UCSD-AML1 (cell line): Measurements from ENCODE around the gene HDAC4.

Experiments
- DNase-seq: peaks from one replicate; lab custom pipeline; 2025; ENCODE audit not compliant: unreplicated experiment; lab: John Stamatoyannopoulos, UW

Gene HDAC4

DNA sequence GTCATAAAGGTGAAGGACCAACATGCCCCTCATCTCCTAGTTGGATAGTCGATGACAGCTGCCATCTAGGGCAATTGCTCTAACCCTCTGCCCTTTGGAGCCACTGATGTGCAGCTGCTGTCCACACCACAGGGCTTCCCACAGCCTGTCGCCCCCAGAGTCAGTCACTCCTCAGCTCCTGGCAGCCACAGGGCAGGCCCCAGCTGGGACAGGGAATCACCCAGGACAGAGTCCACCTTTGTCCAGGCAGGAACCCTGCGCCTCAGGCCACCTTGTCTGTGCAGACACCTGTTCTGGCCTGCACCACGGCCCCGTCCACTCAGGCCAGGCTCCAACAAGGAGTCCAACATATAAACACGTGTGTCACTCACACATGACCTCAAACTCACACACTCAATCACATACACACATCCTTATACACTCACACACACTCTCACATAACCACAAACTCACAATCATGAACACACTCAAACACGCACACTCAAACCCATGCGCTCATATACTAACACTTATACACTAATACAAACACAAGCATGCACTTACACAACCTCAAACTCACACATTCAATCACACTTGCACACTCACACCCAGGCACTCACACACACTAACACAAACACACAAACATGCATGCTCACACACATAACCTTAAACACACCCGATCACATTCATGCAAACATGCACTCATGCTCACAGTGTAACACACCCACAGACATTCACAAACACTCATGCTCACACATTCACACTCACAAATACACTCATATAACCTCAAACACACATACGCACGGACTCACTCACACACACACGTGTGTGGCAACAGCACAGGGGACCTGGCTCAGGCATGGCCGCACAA lies 29.7 kb downstream of the HDAC4 start:
- DNase-seq: no peak

DNA sequence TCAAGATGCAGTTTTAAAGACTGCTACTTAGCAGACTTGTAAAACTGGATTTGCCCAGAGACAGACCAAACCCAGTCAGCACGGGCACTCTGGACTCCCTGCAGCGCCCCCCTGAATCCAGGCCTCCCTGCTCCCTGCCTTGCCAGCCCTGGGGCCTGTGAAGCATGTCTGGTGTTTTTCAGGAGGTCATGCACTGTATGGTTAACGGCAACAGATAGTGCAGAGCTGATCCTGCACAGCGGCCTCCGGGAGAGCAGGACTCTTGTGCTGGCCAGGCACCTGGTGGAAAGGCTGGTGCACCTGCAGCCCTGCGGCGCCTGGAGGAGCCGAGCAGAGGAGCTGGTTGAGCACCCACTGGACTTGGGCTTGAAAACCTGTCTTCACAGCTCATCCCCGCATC lies 30.4 kb downstream of the HDAC4 start:
- no peak for DNase-seq

DNA sequence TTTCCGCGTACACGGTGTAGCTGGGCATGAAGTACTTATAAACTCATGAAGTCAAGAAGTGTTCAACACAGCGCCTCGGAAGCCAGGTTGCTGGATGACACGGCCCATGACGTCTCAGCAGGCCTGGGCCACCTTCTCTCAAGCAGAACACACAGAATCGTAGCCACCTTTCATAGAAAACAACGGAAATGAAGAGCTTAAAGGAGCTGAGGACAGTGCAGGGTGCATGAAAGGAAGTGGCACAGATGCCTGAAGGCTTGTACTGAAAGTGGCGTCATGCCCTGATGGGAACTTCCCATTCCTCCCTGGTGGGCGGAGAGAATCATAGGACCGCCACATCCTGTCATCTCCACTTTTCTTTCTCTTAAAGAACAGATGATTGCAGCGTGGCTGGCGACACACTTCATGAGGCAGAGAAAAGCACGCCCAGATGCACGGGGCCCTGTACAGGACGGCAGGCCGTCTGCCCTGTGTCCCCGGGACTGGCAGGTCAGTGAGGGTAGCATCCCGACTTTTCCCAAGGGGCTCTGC lies 31.1 kb downstream of the HDAC4 start:
- DNase-seq: no peak

DNA sequence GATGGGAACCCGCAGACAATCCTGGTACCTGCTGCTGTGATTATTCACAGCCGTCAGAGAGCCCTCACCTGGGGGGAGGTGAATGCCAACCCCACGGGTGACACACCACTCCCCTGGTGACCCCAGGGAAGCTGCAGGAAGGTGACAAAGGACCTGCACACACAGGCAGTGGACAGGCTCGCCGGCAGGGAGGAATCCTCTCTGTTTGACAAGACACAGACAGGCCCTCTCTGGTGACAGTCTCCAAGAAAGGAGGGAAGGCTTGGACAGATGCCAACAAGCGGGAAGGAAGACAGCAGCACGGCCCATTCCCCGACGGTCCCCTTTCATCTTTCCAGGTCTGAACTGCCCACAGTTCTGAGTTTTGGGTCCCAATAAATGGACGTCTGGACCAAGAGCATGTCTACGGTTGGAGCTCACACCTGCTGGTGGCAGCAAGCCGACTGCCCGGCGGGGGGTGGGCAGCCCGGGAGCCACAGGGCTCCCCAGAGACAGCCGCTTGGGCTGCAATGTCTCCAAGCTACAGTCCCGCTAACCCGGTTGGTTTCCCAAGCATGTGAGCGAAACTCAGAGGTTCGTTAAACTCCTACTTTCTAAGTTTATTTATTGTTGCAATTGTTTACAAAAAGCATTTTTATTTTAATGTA lies 31.8 kb downstream of the HDAC4 start:
- no peak for DNase-seq

DNA sequence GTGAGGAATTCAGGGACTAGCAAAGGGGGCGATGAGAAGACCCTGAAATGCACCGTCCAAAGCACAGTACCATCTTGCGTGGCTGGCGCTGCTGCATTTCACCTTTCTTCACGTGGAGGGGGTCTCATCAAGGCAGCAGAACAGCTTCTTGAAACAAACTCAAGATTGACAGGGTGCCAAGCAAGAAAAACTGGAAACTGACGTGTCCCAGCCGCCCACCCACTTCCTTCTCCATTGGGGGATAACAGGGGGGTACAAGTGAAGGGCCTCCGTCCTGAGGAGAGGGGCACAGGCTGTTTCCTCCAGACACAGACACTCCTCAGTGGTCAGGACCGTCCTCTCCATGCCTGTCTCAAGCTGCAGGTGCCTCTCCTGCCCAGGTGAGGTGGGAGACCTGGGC lies 32.5 kb downstream of the HDAC4 start:
- no peak for DNase-seq

DNA sequence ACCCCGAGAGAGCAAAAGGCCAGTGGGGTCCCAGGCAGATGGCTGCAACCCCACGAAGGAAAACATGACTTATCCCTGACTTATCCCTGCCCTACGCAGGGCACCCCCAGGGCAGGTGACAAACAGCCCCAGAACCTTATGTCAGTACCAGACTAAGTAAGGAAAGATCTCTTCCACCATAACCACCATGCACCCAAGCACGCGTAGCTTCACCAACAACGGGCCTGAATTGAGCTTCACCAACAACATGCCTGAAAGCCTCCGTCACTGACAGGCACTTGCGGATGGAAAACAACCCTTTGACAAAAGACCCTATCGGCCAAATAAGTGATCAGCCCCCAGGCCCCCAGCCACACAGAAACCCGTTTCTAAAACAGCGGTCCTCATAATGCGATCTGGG lies 34.1 kb downstream of the HDAC4 start:
- DNase-seq: no peak

DNA sequence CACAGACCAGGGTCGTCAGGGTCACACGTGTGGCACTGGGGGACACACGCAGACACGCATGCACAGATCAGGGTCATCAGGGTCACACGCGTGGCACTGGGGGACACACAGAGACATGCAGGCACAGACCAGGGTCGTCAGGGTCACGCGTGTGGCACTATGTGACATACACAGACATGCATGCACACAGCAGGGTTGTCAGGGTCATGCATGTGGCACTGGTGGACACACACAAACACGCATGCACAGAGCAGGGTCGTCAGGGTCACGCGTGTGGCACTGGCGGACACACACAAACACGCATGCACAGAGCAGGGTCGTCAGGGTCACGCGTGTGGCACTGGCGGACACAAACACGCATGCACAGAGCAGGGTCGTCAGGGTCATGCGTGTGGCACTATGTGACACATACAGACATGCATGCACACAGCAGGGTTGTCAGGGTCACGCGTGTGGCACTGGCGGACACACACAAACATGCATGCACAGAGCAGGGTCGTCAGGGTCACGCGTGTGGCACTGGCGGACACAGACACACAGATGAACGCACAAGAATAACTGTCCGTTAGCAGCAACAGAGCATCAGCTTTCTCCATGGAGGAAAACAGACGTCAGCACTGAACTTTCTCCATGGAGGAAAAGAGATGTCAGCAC lies 34.9 kb downstream of the HDAC4 start:
- DNase-seq: no peak

DNA sequence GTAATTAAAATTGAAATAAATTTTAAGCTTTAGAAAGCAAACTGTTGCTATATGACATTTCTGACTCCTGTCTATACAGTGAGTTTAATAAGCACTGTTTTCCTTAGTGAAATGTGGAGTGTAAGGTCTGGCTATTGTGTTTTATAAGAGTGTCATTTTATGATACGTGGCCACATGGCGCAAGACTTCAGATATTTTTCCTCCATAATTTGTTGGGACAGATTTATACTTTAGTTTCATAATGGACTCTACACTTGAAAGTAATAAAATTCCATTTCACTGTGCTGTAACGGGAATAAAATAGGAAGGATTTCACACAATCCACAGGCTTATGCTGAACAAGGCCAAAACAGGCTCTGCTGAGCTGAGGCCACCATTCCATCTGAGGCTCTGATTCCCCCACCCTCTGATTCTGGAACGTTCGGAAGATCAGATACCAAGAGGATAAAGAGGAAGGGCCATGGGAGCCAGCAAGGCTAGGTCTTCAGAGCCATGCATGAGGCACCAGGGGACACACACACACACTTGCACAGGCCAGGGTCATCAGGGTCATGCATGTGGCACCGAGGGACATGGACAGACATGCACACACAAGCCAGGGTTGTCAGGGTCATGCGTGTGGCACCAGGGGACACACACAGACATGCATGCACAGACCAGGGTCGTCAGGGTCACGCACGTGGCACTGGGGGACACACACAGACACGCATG lies 35.6 kb downstream of the HDAC4 start:
- no peak for DNase-seq

DNA sequence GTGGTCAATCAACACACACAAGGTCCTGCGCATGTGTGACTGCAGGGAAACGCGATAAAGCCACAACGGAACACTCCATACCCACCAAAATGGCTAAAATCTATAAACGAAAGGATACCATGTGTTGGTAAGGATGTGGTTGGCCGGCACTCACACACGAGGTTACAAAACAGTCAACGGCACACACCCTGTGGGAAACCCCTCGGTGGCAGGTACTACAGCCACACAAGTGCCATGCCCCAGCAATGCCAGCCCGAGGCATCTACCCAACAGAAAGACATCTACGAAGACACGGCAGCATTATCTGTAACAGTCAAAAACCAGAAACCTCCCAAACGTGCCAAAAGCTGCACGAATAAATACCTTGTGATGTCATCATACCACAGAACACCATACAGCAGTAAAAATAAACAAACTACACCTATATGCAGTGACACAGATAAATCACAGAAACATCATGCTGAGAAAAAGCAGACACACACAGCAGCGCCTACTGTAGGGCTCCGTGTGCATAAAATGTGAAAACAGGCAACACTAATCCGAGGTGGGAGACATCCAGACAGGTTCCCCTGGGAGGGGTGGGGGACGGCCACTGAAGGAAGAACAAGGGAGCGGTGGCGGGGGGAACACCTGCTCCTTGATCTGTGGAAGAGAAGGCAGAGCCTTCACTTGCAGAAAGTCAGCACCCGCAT lies 36.7 kb downstream of the HDAC4 start:
- no peak for DNase-seq

DNA sequence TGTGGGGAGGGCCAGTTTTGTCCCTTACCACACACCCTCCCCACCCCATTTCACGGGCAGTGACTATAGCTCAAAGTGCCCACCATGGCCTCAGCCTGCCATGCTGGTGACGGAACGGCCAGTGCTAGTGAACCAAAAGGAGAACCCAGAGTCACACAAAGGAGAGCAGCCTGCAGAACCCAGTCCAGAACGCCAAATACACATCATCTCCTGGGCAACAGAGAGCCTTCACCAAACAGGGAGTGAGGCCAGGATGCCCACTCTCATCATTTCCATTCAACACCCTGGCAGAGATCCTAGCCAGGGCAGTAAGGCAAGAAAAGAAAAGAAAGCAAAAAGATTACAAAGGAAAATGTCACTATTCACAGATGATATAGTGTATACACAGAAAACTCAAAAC lies 38.3 kb downstream of the HDAC4 start:
- DNase-seq: no peak

DNA sequence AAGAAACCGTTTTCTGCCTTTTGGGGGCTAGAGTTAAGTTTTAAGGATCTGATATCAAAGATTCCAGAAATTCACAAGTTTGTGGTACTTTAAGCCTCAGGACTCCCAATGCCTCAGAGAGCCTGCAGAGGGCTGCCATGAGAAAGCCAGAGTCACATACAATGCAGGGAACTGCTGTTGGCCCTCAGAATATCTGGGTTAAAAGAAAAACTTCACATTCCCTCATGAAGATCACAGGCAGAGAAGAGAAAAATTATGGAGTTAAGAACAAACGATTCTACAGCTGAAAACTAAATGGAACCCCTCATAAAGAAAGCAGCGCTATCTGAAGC lies 39.5 kb downstream of the HDAC4 start:
- DNase-seq: no peak

DNA sequence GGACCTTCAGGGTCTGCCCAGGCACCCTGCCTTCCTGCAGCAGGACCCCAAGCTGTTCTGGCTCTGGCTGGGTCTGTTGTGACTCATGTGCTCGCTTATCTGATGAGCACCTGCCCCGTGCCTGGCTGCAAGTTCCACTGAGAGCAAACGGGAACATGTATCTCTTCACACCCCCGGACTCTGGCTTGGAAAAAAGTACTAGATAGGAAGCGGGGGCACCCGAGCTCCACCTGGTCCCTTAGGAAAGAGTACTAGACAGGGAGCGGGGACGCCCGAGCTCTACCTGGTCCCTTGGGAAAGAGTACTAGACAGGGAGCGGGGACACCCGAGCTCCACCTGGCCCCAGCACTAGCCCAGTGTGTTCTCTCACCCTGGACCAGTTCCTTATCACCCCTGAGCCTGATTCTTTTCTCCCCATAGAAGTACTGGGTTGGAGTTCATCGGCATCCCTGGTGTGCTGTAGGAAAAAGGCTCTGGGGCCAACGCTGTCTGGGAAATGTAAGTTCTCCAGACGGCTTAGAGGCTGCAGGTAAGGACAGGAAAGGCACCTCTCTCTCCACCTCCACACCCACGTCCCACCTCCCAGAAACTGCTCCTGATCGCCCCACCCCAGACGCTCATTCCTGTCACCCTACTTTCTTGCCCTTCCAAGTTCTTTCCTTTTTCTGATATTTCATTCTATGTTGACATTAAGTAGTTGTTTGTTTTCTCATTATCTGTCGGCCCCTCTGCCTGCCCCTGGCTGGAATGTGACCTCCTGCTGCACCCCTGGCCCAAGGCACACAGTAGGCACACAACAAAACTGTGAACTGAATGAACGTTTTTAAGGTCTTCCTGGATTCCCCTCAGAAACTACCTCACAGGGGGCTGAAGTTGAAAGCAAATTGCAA lies 40.2 kb downstream of the HDAC4 start:
- DNase-seq: no peak

DNA sequence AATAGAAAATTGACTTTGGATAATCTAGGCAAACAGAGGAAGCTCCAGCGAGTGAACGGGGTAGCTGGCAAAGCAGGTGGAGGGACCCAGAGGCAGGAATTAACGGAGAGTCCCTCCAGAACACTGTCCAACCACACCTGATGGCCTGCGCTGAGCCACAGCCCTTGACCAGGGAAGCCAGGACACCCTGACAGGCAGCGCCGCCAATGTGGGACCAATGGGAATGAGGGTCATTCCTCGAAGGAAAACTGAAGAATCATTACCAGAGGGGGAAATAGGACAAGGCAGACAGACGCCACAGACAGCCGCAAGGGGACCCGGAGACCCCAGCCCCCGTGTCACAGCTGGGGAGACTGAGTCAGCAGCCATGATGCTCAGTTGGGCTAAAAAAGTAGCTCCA lies 40.8 kb downstream of the HDAC4 start:
- no peak for DNase-seq

DNA sequence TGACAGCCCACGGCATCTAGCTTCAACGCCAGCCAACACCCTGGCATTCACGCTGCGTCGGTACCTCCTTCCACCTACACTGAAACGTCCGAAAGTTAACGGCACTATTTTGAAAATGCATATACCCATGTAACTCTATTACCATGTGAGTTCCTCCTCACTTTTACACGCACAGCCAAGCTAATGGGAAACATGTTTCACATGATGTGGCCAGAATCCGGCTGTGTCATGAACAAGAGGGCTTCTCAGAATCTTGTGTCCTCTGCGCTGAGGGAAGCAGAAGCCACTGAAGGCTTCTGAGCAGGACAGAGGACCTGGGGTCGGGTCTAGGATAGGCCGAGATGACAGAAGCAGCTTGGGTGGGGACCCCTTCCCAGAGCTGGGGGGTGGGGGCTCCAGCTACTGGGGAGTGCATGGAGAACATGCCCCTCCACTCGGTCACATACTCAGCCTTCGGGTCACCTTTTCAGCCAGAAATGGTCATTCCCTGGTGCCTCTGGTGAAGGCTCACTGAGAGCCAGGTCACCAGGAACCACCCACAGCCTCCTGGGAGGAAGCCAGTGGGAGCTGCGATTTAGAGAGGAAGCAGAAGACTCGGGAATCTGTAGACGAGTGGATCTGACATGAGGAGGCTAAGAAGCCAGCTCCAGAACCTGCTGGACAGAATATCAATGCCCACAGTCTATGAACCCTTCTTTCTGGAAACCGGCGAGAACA lies 41.5 kb downstream of the HDAC4 start:
- no peak for DNase-seq

DNA sequence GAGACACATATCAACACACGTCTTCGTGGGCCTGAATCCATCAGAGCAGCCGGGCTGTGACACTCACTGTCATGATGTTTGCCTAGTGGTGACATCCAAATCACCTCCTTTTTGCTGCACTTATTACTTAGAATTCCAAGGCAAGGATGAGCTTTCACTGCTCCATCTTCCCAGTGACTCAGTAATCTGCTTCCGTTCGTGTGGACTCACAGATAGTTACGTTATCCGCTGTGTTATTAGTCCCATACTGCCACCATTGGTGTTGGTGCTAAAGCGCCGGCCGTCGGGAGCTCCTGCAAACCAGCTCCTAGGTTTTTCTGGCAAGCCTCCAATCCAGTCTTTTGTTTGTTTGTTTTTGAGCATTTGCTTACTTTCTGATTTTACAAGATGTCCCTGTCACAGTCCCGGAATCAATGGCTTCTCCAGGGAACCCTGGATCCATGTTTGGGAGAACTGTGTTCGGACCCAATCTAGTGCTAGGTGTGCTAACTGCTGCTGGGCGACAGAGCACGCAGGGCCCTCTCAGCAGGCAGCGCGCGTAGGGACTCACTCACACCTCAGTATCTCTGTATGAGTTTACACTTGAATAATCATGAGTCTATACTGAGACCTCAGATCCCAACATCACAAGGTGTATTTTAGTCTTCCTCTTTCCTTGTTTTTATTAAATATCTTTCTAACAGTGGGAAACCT lies 42.6 kb downstream of the HDAC4 start:
- DNase-seq: no peak

DNA sequence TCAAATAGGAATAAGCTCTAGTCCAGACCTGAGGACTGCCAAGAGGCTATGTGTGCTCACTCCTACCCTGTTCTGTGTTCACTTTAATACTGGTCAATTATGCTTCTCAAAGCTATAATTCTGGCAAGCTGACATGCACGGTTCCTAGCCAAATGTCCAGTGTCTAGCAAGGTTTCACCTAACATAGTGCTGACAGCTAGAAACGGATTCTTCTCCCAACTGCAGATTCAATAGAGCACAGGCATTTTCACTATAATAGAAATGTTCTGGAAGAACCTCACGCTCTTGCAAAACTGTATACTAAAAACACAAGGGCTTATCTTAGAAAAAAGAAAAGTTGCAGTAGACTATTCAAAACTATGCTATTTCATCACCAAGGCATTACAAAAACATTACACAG lies 45.1 kb downstream of the HDAC4 start:
- no peak for DNase-seq

DNA sequence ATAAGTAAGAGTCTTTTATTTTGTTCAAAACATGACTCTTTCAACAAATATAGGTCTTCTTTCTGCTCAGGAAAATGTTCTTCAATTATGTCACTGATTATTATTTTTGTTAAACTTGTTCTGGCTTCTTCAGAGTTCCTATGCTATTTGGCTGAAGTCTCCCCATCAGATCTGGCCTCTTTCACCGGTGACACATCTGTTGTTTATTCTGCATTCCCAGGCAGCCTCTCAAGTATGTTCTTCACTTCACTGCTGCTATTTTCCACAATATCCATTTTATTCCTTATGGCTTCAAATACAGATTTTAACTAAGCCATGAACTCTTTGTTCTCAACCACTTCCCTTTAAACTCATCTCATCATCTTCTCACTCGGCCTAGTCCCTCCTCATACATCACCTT lies 45.7 kb downstream of the HDAC4 start:
- no peak for DNase-seq

DNA sequence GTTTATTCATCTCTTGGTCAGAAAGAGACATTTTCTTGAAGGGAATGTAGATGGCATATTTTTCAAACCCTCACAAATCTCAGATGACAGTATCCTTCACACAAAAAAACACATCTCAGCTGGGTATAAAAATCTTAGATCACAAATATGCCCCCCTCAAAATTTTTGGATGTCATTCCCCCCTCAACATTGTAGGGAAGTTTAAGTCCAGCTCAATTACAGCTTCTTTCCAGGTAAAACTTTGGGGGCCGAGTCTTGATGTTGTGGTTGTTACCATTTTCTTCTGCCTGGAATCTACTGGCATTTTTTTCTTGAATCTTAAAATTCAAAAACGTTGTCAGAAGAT lies 46.1 kb downstream of the HDAC4 start:
- DNase-seq: no peak
